Activated CD4-positive, alpha-beta T cell treated with anti-CD3 and anti-CD28 coated beads, Interleukin-2, amount 50 U/mL, for 16 hours (primary cell): ENCODE results near the gene R3HDM2.

Experiments
- DNase-seq: peaks from one replicate; pipeline ENCODE4 v3.0.0-alpha.2; 2020

The R3HDM2 gene

DNA sequence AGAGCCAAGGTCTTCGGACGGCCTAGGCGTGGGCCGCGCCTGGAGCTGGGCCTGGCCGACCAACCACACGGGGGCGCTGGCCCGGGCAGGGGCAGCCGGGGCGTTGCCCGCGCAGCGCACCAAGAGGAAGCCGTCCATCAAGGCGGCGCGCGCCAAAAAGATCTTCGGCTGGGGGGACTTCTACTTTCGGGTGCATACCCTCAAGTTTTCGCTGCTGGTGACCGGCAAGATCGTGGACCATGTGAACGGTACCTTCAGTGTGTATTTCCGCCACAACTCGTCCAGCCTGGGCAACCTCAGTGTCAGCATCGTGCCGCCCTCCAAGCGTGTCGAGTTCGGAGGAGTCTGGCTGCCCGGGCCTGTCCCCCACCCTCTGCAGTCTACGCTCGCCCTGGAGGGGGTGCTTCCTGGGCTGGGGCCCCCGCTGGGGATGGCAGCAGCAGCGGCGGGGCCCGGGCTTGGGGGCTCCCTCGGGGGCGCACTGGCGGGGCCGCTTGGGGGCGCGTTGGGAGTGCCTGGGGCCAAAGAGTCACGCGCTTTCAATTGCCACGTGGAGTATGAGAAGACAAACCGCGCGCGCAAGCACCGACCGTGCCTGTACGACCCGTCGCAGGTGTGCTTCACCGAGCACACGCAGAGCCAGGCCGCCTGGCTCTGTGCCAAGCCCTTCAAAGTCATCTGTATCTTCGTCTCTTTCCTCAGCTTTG is 205.7 kb downstream of the R3HDM2 start:
- peak; percentile 71 for DNase-seq

DNA sequence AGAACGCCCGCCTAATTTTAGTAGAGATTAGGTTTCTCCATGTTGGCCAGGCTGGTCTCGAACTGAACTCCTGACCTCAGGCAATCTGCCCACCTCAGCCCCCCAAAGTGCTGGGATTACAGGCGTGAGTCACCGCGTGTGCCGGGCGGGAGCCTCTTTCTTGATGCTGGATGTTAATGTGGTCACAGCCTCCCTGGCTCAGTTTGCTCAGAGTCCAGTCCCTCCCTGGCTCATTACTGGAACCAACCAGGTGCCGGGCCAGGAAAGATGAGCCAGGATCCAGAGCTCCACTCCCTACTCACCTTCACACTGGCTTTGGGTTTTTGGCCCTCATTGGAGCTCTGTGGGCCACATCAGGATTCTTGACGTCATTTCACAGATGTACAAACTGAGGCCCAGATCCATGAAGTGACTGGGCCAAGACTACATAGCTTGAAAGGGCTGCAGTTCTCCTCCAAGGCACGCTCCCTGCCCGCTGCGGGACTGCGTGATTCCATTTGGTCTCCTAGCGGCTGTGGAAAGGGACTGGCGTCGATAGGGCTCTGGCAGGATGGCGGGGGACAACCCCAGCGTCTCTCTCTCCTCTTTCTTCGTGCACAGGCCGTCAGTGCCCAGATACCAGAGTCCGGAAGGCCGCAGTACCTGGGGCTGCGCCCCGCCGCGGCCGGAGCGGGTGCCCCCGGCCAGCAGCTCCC is 206.4 kb downstream of the R3HDM2 start:
- no peak for DNase-seq

DNA sequence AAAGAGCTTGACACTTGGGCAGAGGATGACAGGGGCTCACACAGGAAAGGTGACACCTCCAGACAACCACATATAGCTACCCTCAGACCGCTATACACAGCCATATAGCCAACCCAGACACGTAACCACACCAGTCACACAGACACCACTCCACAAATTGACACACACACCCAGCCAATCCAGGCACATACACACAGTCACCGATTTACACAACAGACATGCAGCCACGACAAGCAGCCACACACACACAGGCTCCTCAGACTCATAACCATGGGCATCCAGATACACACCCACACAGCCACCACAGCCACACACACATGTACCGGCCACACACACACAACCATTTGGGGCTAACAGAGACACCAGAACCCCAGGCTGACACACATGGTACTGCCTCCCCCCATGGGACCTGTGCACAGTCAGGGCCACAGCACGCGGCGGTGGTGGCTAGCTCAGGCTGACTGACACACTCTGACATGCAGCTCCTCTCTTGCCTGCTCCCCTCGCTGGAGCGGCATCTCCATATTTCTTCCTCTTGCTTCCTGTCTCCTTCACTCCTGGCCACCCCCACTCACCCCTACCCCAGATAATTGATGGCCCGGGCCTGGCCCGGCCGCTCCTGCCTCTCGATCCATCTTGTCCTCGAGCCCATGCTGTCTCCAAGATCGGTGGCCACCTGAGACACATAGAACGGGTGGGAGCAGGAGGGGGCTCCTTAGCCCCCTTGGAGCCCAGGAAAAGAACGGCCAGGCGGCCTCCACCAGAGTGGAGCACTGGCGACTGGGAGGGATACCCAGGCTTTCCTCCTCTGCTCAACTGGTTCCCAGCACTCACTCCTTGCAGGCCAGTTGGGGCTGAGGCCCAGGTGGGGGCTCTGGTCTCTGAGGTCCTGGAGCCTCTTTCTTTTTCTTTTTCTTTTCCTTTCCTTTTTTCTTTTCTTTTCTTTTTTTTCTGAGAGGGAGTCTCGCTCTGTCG is 207.4 kb downstream of the R3HDM2 start:
- DNase-seq = no peak

DNA sequence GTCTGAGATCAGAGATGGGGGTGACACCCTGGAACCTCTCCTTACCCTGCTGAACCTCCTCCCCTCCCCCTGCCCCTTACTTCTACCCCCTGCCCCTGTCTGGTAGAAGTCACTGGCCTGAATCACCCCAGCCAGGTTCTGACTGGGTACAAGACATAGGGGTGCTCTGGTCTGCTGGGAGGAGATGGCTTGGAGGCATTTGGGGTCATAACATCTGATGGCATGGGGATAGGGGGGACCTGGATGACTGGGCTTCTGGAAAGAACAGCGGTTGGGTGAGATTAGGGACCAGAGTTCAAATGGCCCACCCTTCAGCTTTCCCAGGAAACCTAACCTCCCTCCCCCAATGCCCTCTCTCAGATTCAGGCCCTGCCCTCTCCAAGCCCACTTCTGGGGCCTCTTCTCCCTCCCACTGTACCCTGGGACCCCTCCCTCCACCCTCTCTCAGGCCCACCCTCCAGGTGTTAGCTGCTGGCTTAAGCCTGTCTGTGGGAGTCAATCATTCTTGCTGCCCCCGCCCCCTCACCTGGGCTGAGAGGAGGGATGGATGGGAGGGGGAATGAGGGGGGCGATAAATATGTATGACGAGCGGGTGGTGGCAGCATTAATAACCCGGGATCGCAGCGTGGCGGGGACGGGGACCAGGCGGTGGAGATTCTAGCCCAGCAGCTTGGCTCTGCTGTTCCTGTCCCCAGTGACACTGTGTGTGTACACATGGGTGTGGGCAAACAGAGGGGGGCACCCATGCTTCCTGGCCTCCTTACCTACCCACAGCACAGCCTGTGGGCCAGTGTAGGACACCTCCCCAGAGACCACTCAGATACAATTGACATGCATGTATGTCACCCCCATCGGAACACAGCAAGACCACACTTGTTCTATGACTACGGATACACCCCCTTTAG is 208.3 kb downstream of the R3HDM2 start:
- no peak for DNase-seq

DNA sequence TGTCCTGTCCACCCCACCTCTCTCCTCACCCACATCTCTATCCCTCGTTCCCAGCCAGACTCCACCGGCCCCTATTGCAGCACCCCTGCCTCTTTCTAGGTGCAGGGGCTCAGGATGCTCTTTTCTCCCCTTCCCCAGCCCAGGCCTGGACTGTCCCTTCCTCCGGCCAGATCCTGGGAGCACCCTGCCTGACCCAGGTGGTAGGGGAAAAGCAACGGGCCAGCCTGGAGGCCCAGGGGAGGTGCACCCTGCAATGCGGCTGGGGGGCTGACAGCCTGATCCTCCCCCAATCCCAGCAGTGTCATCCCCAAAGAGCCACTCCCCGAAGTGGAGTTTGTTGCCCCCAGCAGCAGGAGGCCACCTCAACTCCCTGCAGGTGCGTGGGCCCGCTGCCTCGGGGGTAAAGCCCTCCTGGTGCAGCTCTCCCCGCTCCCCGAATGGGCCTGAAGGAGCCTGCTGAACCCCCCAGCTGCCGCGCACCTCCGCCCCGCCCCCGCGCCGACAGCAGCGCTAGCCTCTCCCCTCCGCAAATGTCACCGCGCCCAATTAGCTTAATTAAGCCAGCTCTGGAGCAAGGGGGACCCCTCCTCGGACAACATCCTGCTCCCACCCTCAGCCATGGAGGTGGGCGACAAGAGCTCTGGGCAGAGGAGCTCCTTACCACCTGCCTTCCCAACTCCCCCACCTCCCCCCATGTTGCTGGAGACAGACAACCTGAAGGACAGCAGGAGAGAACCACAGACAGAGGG is 209.5 kb downstream of the R3HDM2 start:
- no peak for DNase-seq

DNA sequence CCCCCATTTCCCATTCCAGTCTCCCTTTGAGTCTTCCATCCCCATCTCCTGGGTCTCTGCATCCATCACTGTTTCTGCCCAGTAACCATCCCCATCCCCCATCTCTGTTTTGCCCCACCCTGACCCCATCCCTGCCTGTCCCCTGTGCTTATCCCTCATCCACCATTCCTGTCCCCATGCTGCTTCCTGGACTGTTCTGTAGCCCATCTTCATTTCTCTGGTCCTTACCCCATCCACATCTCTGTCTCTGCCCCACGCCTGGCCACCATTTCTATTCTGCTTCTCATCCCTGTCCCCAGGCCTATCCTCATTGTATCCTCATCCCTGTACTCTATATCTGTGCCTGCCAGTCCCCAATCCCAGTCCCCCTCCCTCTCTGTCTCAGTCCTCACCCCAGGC is 210.1 kb downstream of the R3HDM2 start:
- no peak for DNase-seq

DNA sequence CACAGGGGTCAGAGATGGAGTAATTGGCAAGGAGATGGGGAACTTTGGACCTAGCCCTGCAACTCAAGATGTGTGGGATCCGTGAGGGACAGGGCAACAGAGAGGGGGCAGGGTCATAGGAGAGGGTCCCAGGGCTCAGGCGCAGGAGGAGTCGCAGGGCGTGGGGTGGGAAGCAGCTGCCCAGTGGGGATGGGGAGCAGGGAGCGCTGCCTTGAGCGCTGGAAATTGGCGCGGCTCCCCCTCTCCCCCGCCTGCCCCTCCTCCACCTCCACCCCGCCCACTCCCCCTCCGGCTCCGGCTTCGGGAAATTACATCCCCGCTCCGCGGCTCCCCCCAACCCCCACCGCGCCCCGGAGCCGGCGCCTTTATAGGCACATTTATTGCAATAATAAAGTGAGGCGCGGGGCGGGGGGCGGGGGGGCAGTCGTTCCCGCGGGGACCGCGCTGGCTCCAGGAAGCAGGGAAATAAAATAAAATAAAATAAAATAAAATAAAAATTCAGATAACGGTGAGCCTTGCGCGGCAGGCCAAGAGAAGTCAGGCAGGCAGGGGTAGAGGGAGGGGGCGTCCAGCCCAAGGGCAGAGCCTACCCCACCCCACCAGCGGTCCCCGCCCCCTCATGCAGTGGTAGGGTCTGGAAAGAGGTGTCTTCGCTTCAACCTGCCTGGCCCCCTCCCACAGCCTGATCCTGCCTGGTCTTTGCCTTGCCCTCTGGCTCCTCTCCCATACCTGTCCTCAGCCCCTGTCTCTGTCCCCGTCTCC is 210.7 kb downstream of the R3HDM2 start:
- DNase-seq = no peak

DNA sequence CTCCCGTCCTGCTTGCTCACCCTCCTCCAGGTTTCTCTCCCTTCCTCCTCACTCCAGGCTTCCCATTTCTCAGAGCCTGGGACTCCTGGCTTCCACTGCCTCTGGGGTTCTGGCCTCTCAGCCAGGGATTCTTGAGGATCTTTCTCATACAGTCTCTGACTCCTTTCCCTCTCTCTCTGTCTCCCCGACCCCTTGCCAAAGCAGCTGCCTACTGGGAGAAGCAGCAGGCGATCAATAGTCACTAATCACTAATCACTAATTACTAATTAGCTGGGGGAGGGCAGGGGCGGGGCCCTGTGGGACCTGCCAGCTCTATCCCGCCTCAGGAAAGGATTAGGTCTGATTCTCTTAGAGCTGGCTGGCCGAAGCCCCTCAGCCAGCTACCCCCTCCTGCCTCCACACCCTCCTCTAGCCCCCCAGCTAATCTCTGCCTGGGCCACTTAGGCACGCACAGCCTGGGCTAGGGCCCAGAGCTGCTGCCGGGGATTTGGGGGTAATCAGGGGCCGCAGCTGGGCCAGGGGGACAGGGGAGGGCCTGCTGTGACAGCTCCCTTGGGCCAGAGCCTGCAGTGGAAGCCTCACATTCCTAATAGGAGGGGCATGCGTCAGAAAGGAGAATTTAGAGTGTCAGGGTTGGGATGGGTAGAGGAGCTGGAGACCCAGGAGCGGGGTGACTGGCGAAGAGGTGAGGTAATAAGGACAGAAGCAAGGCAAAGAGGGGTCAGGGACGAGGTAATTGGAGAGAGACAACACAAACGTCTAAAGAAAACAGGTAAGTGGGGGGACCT is 211.4 kb downstream of the R3HDM2 start:
- no peak for DNase-seq

DNA sequence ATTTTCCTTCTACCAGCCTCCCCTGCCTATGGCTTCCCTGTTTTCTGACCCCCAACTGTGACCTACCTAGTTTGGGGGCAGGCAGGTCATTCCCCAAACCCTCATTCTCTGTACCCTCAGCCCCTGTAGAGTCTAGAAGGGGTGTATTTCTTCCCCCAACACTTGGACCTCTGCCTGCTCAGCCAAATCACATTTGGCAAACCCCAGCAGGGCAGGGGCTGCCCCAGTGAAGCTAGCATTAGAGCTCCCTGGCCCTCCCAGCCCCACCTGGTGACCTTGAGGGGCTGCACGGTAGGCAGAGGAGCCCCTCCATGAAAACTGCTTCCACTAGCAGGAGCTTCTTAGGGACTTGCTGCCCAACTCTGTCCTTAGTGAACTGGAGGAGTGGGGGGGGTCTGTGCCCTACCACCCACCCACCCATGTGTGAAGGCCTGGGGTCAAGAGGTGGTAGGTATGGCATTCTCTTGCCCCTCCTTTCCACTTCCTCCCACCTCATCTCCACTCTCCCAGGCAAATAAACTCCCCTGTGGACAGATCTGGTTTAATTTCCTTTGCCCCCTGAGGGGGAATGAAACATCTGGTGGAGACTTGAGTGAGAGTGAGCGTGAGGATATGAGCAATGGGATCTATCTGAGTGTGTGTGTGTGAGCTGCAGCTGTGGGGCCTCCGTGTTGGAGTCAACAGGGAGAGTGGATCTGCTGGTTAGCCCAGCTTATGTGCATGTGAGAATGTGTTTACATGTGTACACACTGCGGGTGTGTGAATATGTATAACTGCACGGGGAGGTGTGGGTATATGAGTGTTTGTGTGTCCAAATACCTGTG is 212.6 kb downstream of the R3HDM2 start:
- DNase-seq = no peak

DNA sequence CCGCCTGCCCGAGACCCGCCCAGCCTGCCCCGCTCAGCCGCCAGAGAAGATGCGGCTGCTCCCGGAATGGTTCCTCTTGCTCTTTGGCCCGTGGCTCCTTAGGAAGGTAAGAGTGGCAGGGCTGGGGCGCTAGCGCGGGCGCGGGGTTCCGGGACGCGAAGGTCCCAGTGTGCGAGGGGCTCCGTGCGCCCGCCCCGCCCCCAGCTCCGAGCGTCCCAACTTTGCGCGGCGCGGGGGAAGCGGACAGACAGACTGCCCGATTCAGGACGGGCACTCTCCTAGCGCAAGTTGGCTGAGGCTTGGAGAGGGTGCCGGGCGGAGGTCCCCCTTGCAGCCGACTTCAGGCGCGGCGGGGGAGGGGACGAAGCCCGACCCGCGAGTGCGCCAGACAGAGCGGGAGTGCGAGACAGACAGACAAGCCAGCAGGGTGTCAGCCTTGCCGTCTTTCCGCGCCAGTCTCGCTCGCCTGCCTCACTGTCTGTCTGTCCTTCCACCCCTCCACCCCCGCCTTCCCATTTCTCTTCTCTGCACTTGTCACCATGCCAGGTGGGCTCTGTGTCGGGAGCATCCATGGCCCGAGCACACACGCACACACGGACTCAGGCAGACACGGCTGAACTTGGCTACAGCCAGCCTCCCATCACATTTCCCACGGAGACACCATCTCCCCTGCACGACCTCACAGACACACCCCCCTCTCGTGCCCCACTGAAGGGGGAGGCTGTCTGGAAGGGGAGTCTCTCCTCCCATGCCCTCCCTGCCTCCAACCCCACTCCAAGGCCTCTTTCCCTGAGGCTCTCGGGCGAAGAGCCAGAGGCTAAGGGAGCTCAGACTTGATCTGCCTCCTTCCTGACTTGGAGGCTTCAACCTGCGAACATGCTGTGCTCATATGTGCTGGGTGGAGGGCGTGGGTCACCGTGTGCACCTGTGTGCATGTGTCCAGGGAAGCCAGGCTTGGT is 213.6 kb downstream of the R3HDM2 start:
- DNase-seq = no peak

DNA sequence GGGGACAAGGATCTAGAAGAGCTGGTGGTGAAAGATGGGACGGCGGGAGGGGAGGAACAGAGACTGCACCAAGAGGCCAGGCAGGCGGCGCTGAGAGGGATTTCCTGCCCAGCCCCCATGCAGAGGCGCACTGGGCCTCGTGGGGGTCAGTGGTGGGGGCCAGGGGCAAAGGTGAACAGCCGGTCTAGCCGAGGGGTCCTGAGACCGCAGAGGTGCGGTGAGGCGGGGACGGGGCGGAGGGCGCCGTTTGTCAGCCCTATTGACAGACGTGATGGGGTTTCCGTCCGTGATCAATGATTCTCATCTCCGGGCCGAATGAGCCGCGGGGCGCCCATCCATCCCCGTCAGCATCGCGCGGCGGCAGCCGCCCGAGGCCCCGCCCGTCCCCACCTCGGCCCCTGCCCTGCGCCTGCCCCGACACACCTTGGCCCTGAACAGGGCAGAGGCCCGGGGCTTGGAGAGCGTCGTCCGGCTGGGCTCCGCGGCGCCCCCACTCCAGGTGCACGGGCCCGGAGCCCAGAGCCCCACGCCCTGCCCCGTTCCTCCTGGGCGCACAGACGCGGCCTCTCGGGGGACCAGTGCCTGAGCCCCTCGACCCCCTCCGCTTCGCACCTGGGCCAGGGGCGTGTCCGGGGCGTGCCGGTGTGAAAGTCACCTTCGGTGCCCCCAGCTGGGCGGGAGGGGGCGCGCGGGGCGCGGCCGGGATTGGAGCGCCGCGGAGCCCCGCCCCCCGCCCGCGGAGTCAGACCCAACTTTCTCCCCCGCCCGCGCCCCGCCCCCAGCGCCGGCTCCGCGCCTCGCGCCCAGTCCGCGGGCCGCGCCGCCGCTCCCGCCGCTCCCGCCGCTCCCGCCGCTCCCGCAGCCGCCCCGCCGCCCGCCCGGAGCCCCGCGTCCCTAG is 214.6 kb downstream of the R3HDM2 start, which contains the start of gene NXPH4:
TSS of gene NXPH4 (plus strand) at position 781 of the 898 bp plus-strand sequence. CDS start 176 bp downstream, outside the sequence.
- DNase-seq = no peak

DNA sequence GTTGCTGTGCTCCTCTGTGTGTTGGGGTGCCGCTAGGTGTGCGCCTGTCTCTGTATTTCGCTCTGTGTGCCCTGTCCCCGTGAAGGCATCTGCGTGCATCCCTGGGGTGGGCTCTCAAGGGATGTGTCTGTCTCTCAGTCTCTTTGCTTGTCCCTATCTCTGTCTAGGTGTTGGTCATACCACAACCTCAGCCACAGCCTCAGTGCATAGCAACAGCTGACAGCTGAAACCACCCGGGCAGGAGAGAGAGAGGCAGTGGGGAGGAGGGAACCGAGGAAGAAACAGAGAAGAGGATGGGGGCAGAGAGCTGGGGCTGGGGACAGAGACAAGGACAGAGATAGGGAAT is 215.2 kb downstream of the R3HDM2 start:
- DNase-seq = peak; percentile 54

DNA sequence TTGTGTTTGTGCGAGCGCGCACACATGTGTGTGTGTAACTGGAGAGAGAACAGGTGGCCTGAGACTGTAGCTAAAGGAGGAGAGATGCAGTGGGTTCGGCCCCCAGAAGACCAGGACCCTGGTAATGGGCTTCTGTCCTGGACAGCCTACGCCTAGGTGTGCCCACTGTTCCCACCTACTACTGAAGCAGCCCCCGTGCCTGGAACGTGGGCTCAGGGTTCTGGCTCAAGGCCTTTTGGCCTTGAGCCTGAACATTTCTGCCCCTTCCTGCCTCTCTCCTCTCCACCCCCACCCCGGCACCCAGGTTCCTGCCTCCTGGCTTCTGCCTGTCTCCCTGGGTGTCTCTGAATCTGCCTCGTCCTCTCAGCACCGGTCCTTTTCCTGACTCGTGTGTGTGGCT is 215.8 kb downstream of the R3HDM2 start:
- no peak for DNase-seq

DNA sequence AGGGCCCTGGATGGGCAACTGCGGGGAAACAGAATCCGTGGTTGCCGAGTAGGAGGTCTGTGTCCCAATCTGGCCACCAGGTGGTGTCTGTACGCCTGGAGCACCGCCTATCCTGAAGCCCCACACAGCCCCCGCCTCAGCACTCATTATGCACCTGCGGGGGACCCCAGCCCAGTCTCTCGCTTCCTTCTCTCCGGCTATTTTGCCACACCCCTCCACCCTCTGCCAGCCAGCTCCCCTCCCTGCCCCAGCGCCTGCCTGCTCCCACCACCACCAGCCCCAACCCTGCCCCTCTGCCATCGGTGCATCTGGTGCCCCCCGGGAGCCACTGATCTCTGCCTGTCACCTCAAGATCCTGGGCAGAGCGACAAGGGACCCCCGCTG is 216.5 kb downstream of the R3HDM2 start:
- peak; percentile 73 for DNase-seq

DNA sequence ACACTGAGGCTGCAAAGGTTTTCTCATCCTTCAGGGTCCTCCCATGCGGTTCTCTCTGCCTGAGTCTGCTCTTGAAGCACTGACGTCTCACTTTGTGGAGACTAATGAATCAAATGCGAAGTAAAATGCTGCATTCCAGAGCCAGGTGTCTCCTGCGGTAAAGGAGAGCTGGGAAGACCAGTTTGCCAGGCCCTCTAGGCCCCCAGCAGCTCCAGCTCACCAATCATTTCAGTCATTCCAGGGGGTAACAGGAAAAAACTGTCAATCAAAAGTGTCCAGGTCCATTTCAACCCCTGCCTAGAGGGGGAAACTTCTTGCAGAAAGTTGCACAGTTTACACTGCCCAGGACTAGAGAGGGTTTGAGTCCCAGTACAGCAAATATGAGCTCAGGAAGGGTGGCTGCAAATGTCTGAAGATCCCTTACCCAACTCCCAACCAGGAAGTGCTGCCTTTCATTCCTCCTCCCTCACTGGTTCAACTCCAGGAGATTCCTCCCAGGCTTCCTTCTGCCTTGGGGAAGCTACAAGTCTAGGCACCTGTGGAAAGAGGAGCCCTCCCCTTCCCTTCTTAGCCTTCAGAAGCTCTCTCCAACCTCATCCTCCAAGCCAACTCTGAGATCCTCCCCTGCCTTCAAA is 217.0 kb downstream of the R3HDM2 start:
- DNase-seq = no peak

DNA sequence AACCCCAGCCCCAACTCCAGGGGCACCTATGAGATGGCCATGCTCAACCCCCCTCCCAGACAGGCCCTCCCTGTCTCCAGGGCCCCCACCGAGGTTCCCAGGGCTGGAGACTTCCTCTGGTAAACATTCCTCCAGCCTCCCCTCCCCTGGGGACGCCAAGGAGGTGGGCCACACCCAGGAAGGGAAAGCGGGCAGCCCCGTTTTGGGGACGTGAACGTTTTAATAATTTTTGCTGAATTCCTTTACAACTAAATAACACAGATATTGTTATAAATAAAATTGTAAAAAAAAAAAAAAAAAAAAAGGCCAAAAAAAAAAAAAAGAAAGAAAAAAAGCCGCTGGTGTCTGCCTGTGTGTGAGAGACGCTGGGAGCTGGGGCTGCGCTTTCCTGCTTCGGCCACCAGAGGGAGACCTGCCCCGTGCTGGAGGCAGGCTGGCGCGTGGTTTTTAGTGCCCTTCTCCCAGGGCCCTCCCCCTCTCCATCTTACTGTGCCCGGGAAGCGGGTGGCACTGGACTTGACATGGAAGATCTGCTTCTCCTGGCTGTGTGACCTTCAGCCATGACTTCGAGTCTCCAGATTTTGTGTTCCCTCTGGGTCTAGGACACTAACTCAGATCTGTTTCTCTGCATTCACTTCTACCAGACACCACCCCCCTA is 217.7 kb downstream of the R3HDM2 start:
- peak; percentile 85 for DNase-seq
